H1 (cell line): Measurements from ENCODE around the gene RTCB. TPM values are rescaled to one million over a fixed set of nuclear protein-coding genes. Genes with fewer than 3 reads are reported as not detected.

Experiments
- BCL11A ChIP-seq, 2 experiments: IDR thresholded peaks; one replicate each; pipeline ENCODE4 v1.6.1; 2011; ENCODE audit warnings: low read depth in 2 of 2, low read length in 2 of 2, mild to moderate bottlenecking in 2 of 2
- CHD1 ChIP-seq: IDR thresholded peaks from 2 replicates; pipeline ENCODE4 v1.6.1; 2012; ENCODE audit warnings: low read depth, low read length, improper control_type of control experiment
- CHD7 ChIP-seq: fragments of 300-600 bp; sonication (generic); IDR thresholded peaks from 2 replicates; pipeline ENCODE4 v1.7.1; 2012; ENCODE audit warnings: low read length, moderate library complexity, mild to moderate bottlenecking, inconsistent platforms; ENCODE audit not compliant: insufficient replicate concordance
- EGR1 ChIP-seq: IDR thresholded peaks from 2 replicates; pipeline ENCODE4 v1.6.1; 2011; ENCODE audit warnings: low read depth, low read length, borderline replicate concordance
- JUN ChIP-seq: IDR thresholded peaks from 2 replicates; pipeline ENCODE4 v1.6.1; 2011; ENCODE audit warnings: low read depth, mild to moderate bottlenecking, improper control_type of control experiment, low read length
- SP1 ChIP-seq: IDR thresholded peaks from 2 replicates; pipeline ENCODE4 v1.6.1; 2011; ENCODE audit warnings: low read depth, low read length
- SUZ12 ChIP-seq: fragments of 200-600 bp; sonication (generic); IDR thresholded peaks from 2 replicates; pipeline ENCODE4 v1.6.1; 2012; ENCODE audit warnings: mild to moderate bottlenecking, inconsistent platforms, low read length, moderate library complexity, mixed read lengths
- polyA plus RNA-seq, 7 experiments: library from polyadenylated mRNA; depleted of rRNA in 3 of 7; stranded (reverse) in 5 of 7; unstranded in 2 of 7; fragments of >200 nt in 5 of 7; fragments of 200-250 nt in 2 of 7; gene quantifications; 1 replicate in 5 of 7; 2 replicates in 1 of 7; 4 replicates in 1 of 7; pipeline versions ENCODE4 v1.2.1 to v1.2.3, GENCODE V29; 2011 to 2013; ENCODE audit warnings: missing spikeins in 2 of 7, mixed read lengths in 2 of 7
- total RNA-seq: library from RNA; stranded (reverse); fragmentation: NEBNext Ultra II Directional; extraction: Animal tissue kit (Norgen Biotek cat#: 25700); gene quantifications from 2 replicates; pipeline ENCODE4 v1.2.1, GENCODE V29; 2021
- TF ChIP-seq, protein P1 (sequence below): IDR thresholded peaks from 2 replicates; pipeline ENCODE4 v1.6.1; 2012; ENCODE audit warnings: low read length, inconsistent platforms
- TF ChIP-seq, protein P2 (sequence below): IDR thresholded peaks from 2 replicates; pipeline ENCODE4 v1.6.1; 2011; ENCODE audit warnings: low read depth, mild to moderate bottlenecking, low read length; ENCODE audit not compliant: insufficient read depth

RTCB gene
- total and polyA plus RNA-seq, 2 of the 8 experiments (the other 6 are each of a cell fraction or from before 2014, with no cell fraction given): 104 to 114 TPM

GRCh38 chr22:32348031-32348611, 63.9 kb downstream of the RTCB start (continued):
- no peak for TF ChIP-seq CHD7
- TF ChIP-seq, protein P1, sequence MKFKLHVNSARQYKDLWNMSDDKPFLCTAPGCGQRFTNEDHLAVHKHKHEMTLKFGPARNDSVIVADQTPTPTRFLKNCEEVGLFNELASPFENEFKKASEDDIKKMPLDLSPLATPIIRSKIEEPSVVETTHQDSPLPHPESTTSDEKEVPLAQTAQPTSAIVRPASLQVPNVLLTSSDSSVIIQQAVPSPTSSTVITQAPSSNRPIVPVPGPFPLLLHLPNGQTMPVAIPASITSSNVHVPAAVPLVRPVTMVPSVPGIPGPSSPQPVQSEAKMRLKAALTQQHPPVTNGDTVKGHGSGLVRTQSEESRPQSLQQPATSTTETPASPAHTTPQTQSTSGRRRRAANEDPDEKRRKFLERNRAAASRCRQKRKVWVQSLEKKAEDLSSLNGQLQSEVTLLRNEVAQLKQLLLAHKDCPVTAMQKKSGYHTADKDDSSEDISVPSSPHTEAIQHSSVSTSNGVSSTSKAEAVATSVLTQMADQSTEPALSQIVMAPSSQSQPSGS: no peak
- no peak for TF ChIP-seq SP1
- TF ChIP-seq CHD1: no peak
- no peak for TF ChIP-seq EGR1
- TF ChIP-seq, protein P2, sequence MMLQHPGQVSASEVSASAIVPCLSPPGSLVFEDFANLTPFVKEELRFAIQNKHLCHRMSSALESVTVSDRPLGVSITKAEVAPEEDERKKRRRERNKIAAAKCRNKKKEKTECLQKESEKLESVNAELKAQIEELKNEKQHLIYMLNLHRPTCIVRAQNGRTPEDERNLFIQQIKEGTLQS: no peak
- TF ChIP-seq JUN: no peak
- TF ChIP-seq BCL11A (IDR thresholded peaks at IDR 0.05; ENCODE audit: low read depth in 2 of 2, low read length in 2 of 2): no peak
- TF ChIP-seq SUZ12: no peak
